HFFc6 (cell line): Measurements from ENCODE around the gene MIPEP. TPM values are rescaled to one million over a fixed set of nuclear protein-coding genes. Genes with fewer than 3 reads are reported as not detected.
A peak's percentile ranks its signal among the peaks of the same experiment; 100 is the strongest.

Experiments
- DNase-seq: peaks from one replicate; pipeline ENCODE4 v3.0.0-alpha.2; 2018
- H3K27ac Mint-ChIP-seq: 2 replicates; pipeline ENCODE4 v1.8.0; 2020; ENCODE audit warnings: mild to moderate bottlenecking, mixed read lengths
- H3K27me3 Mint-ChIP-seq: 2 replicates; pipeline ENCODE4 v1.8.0; 2021; ENCODE audit warnings: mild to moderate bottlenecking, moderate library complexity, mixed read lengths; ENCODE audit not compliant: insufficient read depth
- H3K36me3 Mint-ChIP-seq: 2 replicates; pipeline ENCODE4 v1.8.0; 2021; ENCODE audit warnings: low read depth, mixed read lengths
- H3K4me1 Mint-ChIP-seq: 2 replicates; pipeline ENCODE4 v1.8.0; 2020; ENCODE audit warnings: low read depth, mixed read lengths
- H3K4me3 Mint-ChIP-seq: 2 replicates; pipeline ENCODE4 v1.8.0; 2020; ENCODE audit warnings: mild to moderate bottlenecking, moderate library complexity, mixed read lengths
- H3K9me3 Mint-ChIP-seq: 2 replicates; pipeline ENCODE4 v1.8.0; 2020; ENCODE audit warnings: mild to moderate bottlenecking, mixed read lengths
- CTCF ChIP-seq: fragments of 200-600 bp; sonication (generic); IDR thresholded peaks from 2 replicates; pipeline ENCODE4 v1.5.0; 2021; ENCODE audit warnings: antibody characterized with exemption, mild to moderate bottlenecking
- total RNA-seq, 6 experiments: library from RNA; stranded (reverse); fragmentation: NEBNext Ultra II Directional; extraction: Animal tissue kit (Norgen Biotek cat#: 25700); gene quantifications; 2 replicates in 1 of 6; 3 replicates in 5 of 6; pipeline ENCODE4 v1.2.3, GENCODE V29; 2021

The MIPEP gene
- total RNA-seq, 6 experiments from 2014 or later: 11.3 to 15.6 (median 13.1) TPM

- H3K27me3 Mint-ChIP-seq: no peaks in the 10 kb centered on the region
- no peak overlapping the region for H3K4me3 Mint-ChIP-seq
- no peak for TF ChIP-seq CTCF
- H3K4me1 Mint-ChIP-seq: peaks cover 15% of the 10 kb centered on the region
- DNase-seq: no peak
- no peak overlapping the region for H3K27ac Mint-ChIP-seq
- H3K36me3 Mint-ChIP-seq: peaks cover 29% of the 10 kb centered on the region
- no peaks in the 10 kb centered on the region for H3K9me3 Mint-ChIP-seq
Measured at GRCh38 chr13:23801141-23801540, 88.1 kb downstream of the MIPEP start.

- Mint-ChIP-seq H3K9me3 (no peaks in the 10 kb centered on the region), H3K27me3 (no peaks in the 10 kb centered on the region), H3K36me3 (peaks cover 20% of the 10 kb centered on the region), H3K4me3 (no peak overlapping the region), H3K27ac (no peak overlapping the region), H3K4me1 (peaks cover 18% of the 10 kb centered on the region)
- no peak for DNase-seq
- no peak for TF ChIP-seq CTCF
Measured at GRCh38 chr13:23799945-23800344, 89.3 kb downstream of the MIPEP start.

- DNase-seq: no peak
- H3K27me3 Mint-ChIP-seq: no peaks in the 10 kb centered on the region
- no peaks in the 10 kb centered on the region for H3K9me3 Mint-ChIP-seq
- peaks cover 15% of the 10 kb centered on the region for H3K36me3 Mint-ChIP-seq
- H3K4me3 Mint-ChIP-seq: no peak overlapping the region
- TF ChIP-seq CTCF: no peak
- H3K27ac Mint-ChIP-seq: no peak overlapping the region
- H3K4me1 Mint-ChIP-seq: peaks cover 36% of the 10 kb centered on the region
Measured at GRCh38 chr13:23797276-23797903, 91.8 kb downstream of the MIPEP start.

- no peak overlapping the region for H3K27ac Mint-ChIP-seq
- peaks cover 15% of the 10 kb centered on the region for H3K36me3 Mint-ChIP-seq
- no peak for DNase-seq
- no peak overlapping the region for H3K4me3 Mint-ChIP-seq
- no peaks in the 10 kb centered on the region for H3K27me3 Mint-ChIP-seq
- H3K4me1 Mint-ChIP-seq: peaks cover 36% of the 10 kb centered on the region
- TF ChIP-seq CTCF: no peak
- H3K9me3 Mint-ChIP-seq: no peaks in the 10 kb centered on the region
Measured at GRCh38 chr13:23796551-23796950, 92.6 kb downstream of the MIPEP start.

- Mint-ChIP-seq H3K27me3 (no peaks in the 10 kb centered on the region), H3K4me3 (peak overlapping the region; percentile 60), H3K9me3 (no peaks in the 10 kb centered on the region), H3K4me1 (peaks cover 28% of the 10 kb centered on the region), H3K36me3 (peaks cover 15% of the 10 kb centered on the region), H3K27ac (peak overlapping the region; percentile 75)
- TF ChIP-seq CTCF: no peak
- DNase-seq: peak; percentile 62
Measured at GRCh38 chr13:23794267-23795161, 94.7 kb downstream of the MIPEP start.
